Endodermal cell (in vitro differentiated cells): ENCODE data around the gene AHNAK. TPM values are rescaled to one million over a fixed set of nuclear protein-coding genes. Genes with fewer than 3 reads are reported as not detected.

Experiments
- DNase-seq: peaks from one replicate; pipeline ENCODE4 v3.0.0-alpha.2; 2017
- H3K27ac ChIP-seq: 2 replicates; pipeline ENCODE4 v1.5.1; 2013; ENCODE audit warnings: mild to moderate bottlenecking, low read depth, low read length, moderate library complexity
- H3K27me3 ChIP-seq: 2 replicates; pipeline ENCODE4 v1.6.1; 2013; ENCODE audit warnings: mild to moderate bottlenecking, low read length, moderate library complexity; ENCODE audit not compliant: insufficient read depth, control insufficient read depth, poor library complexity, severe bottlenecking
- H3K36me3 ChIP-seq: 2 replicates; pipeline ENCODE4 v1.7.0; 2013; ENCODE audit warnings: mild to moderate bottlenecking, low read length, moderate library complexity; ENCODE audit not compliant: control insufficient read depth, insufficient read depth
- H3K4me1 ChIP-seq: one replicate; pipeline ENCODE4 v1.7.0; 2013; ENCODE audit warnings: low read length; ENCODE audit not compliant: control insufficient read depth, insufficient read depth
- H3K4me3 ChIP-seq: 2 replicates; pipeline ENCODE4 v1.5.1; 2013; ENCODE audit warnings: mild to moderate bottlenecking, low read length, moderate library complexity
- H3K9ac ChIP-seq: 2 replicates; pipeline ENCODE4 v1.6.1; 2013; ENCODE audit warnings: mild to moderate bottlenecking, low read length, moderate library complexity; ENCODE audit not compliant: poor library complexity, severe bottlenecking; ENCODE audit errors: extremely low read depth
- H3K9me3 ChIP-seq: 2 replicates; pipeline ENCODE4 v1.6.1; 2013; ENCODE audit warnings: mild to moderate bottlenecking, low read length, moderate library complexity; ENCODE audit not compliant: control insufficient read depth
- H3K27ac Mint-ChIP-seq: 2 replicates; pipeline ENCODE4 v1.8.0; 2020; ENCODE audit warnings: mixed read lengths
- H3K27me3 Mint-ChIP-seq: 2 replicates; pipeline ENCODE4 v1.8.0; 2021; ENCODE audit warnings: mild to moderate bottlenecking, mixed read lengths; ENCODE audit not compliant: insufficient read depth
- H3K36me3 Mint-ChIP-seq: 2 replicates; pipeline ENCODE4 v1.8.0; 2020; ENCODE audit warnings: low read depth, mixed read lengths
- H3K4me1 Mint-ChIP-seq: 2 replicates; pipeline ENCODE4 v1.8.0; 2020; ENCODE audit warnings: mixed read lengths
- H3K4me3 Mint-ChIP-seq: 2 replicates; pipeline ENCODE4 v1.8.0; 2020; ENCODE audit warnings: mild to moderate bottlenecking, moderate library complexity, mixed read lengths
- H3K9me3 Mint-ChIP-seq: 2 replicates; pipeline ENCODE4 v1.8.0; 2020; ENCODE audit warnings: mild to moderate bottlenecking, mixed read lengths
- CTCF ChIP-seq: fragments of 200-600 bp; sonication (generic); conservative IDR thresholded peaks from 2 replicates; pipeline ENCODE4 v1.5.0; 2021; ENCODE audit warnings: antibody characterized with exemption, mild to moderate bottlenecking
- WGBS, 2 experiments: methylation state at CpG; one replicate each; pipeline versions ENCODE4 v1.1.5 to v1.1.7; 2013; ENCODE audit warnings: missing lambda C conversion rate in 2 of 2, mixed read lengths in 1 of 2; ENCODE audit not compliant: insufficient coverage in 1 of 2, insufficient read length in 1 of 2; 5-methylcytosine and 5-hydroxymethylcytosine counted together
- total RNA-seq, 2 donors: library from RNA; stranded (reverse); fragmentation: NEBNext Ultra II Directional in 1 of 2; extraction: Animal tissue kit (Norgen Biotek cat#: 25700) in 1 of 2; gene quantifications; 2 replicates in 1 of 2; 3 replicates in 1 of 2; pipeline ENCODE4 v1.2.1, GENCODE V29; 2021

The AHNAK gene
- total RNA-seq, 2 donors from 2014 or later: 109 to 165 TPM

DNA sequence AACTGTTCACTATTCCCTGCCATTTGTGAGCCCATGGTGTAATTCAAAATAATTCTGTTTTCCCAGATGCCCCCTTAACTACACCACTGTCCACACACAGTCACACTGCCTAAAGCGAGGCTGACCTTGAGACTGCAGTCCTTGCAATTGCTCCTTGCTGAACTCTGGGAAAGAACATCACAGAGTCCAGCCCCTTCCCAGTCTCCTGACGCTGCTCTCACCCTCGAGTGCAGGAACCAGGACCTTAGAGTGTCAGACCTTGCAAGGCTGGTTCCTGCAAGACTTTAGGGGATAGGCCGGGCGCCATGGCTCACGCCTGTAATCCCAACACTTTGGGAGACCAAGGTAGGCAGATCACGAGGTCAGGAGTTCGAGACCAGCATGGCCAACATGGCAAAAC lies 33.6 kb downstream of the AHNAK start:
- H3K4me1 ChIP-seq: peaks cover 8% of the 10 kb centered on the region
- no peak overlapping the region for H3K27ac Mint-ChIP-seq
- no peak for DNase-seq
- H3K27me3 Mint-ChIP-seq: no peaks in the 10 kb centered on the region
- H3K4me3 ChIP-seq: no peak overlapping the region
- no peaks in the 10 kb centered on the region for H3K9me3 Mint-ChIP-seq
- no peak overlapping the region for H3K9ac ChIP-seq
- H3K4me3 Mint-ChIP-seq: no peak overlapping the region
- H3K27me3 ChIP-seq: no peaks in the 10 kb centered on the region
- no peaks in the 10 kb centered on the region for H3K9me3 ChIP-seq
- H3K4me1 Mint-ChIP-seq: peaks cover 6% of the 10 kb centered on the region
- H3K36me3 ChIP-seq: peaks cover 21% of the 10 kb centered on the region
- no peak overlapping the region for H3K27ac ChIP-seq
- TF ChIP-seq CTCF: no peak
- peaks cover 19% of the 10 kb centered on the region for H3K36me3 Mint-ChIP-seq
- whole genome bisulfite sequencing, 2 experiments: 91 to 92% methylated on average over 6 to 8 of the region's 8 CpGs

GRCh38 chr11:62508336-62509058 lies 38.1 kb downstream of the AHNAK start:
- Histone ChIP-seq H3K27me3 (no peaks in the 10 kb centered on the region), H3K4me1 (peaks cover 14% of the 10 kb centered on the region), H3K4me3 (peak overlapping the region; percentile 13), H3K9ac (peak overlapping the region; percentile 28), H3K36me3 (no peaks in the 10 kb centered on the region), H3K27ac (peak overlapping the region; percentile 80), H3K9me3 (no peaks in the 10 kb centered on the region)
- Mint-ChIP-seq H3K36me3 (no peaks in the 10 kb centered on the region), H3K9me3 (no peaks in the 10 kb centered on the region), H3K4me1 (peaks cover 30% of the 10 kb centered on the region), H3K27me3 (peaks cover 6% of the 10 kb centered on the region), H3K4me3 (peak overlapping the region; percentile 19), H3K27ac (peak overlapping the region; percentile 80)
- peak; percentile 78 for TF ChIP-seq CTCF
- peak; percentile 92 for DNase-seq
- 17 to 18% methylated on average over 18 to 19 of the region's 19 CpGs for WGBS, 2 experiments

GRCh38 chr11:62507125-62507422 lies 39.5 kb downstream of the AHNAK start:
- Mint-ChIP-seq H3K27ac (no peak overlapping the region), H3K4me3 (no peak overlapping the region), H3K4me1 (peaks cover 30% of the 10 kb centered on the region), H3K36me3 (no peaks in the 10 kb centered on the region), H3K9me3 (no peaks in the 10 kb centered on the region), H3K27me3 (peaks cover 9% of the 10 kb centered on the region)
- DNase-seq: no peak
- Histone ChIP-seq H3K9ac (no peak overlapping the region), H3K27me3 (no peaks in the 10 kb centered on the region), H3K27ac (no peak overlapping the region), H3K36me3 (no peaks in the 10 kb centered on the region), H3K4me1 (peaks cover 16% of the 10 kb centered on the region), H3K9me3 (no peaks in the 10 kb centered on the region), H3K4me3 (no peak overlapping the region)
- WGBS, 2 experiments: 84% methylated on average over 1 of the region's 1 CpG; no CpG with 5 or more reads in 1 of the 2 experiments
- no peak for TF ChIP-seq CTCF
